GM12878 (cell line): ENCODE data around the gene AFAP1. TPM values are rescaled to one million over a fixed set of nuclear protein-coding genes. Genes with fewer than 3 reads are reported as not detected.

Experiments used
- ATAC-seq: fragments of 200-7000 bp; cut with Tn5 transposase; 3 replicates; pipeline ENCODE4 v1.9.1; 2020; ENCODE audit warnings: mild to moderate bottlenecking, moderate library complexity
- BruUV-seq: library from RNA; stranded (reverse); fragments of 400-500 nt; replicated peaks from 2 replicates; lab custom pipeline; 2021; lab: Mats Ljungman, UMichigan
- CTCF ChIA-PET: fragments of 300-600 bp; sonication (Branson Sonifier 250); formaldehyde crosslinking; extraction: SDS; loops from one replicate; lab custom pipeline; 2021; ENCODE audit warnings: inconsistent platforms; lab: Yijun Ruan, JAX
- POLR2A ChIA-PET: fragments of 350-600 bp; formaldehyde crosslinking; extraction: SDS; loops from one replicate; lab custom pipeline; 2021; ENCODE audit warnings: inconsistent platforms; lab: Charles Lee
- RAD21 ChIA-PET: fragments of 300-600 bp; sonication (Branson Sonifier 250); formaldehyde crosslinking; loops from one replicate; lab custom pipeline; 2023; ENCODE audit warnings: antibody characterized with exemption; ENCODE audit not compliant: unreplicated experiment; lab: Charles Lee
- SMC1A ChIA-PET: fragments of 300-600 bp; sonication (Branson Sonifier 250); formaldehyde crosslinking; loops from one replicate; lab custom pipeline; 2023; ENCODE audit not compliant: unreplicated experiment, uncharacterized antibody; lab: Charles Lee
- DNase-seq: peaks from one replicate; pipeline ENCODE4 v3.0.0-alpha.2; 2011; ENCODE audit warnings: low read depth, low spot score
- FAIRE-seq: peaks from 3 replicates; lab custom pipeline; 2011; peaks lifted over from hg19 to GRCh38; lab: Jason Lieb, UNC
- H2AFZ ChIP-seq: 2 replicates; pipeline ENCODE4 v1.6.0; 2011; ENCODE audit warnings: low read depth, low read length, control low read depth; ENCODE audit not compliant: control insufficient read depth
- H3K27ac ChIP-seq: 2 replicates; pipeline ENCODE4 v1.5.1; 2011; ENCODE audit warnings: control low read depth; ENCODE audit not compliant: control insufficient read depth, insufficient read depth
- H3K27me3 ChIP-seq, 2 experiments: replicated peaks in 1 of 2; 2 replicates each; pipeline versions ENCODE4 v1.6.0 to v1.6.1; 2011; ENCODE audit warnings: low read length in 1 of 2; ENCODE audit not compliant: control insufficient read depth in 2 of 2, insufficient read depth in 2 of 2
- H3K36me3 ChIP-seq, 2 experiments: 2 replicates each; pipeline ENCODE4 v1.5.1; 2011; ENCODE audit warnings: low read length in 1 of 2; ENCODE audit not compliant: control insufficient read depth in 2 of 2, insufficient read depth in 2 of 2
- H3K4me1 ChIP-seq: 2 replicates; pipeline ENCODE4 v1.6.1; 2011; ENCODE audit warnings: mild to moderate bottlenecking, low read length, moderate library complexity, mixed read lengths; ENCODE audit not compliant: control insufficient read depth, insufficient read depth
- H3K4me2 ChIP-seq: 2 replicates; pipeline ENCODE4 v1.6.0; 2011; ENCODE audit warnings: control low read depth; ENCODE audit not compliant: control insufficient read depth, insufficient read depth
- H3K4me3 ChIP-seq: fragments of 200-600 bp; sonication (generic); 2 replicates; pipeline ENCODE4 v1.5.1; 2016
- H3K79me2 ChIP-seq: 2 replicates; pipeline ENCODE4 v1.6.0; 2011; ENCODE audit warnings: low read length; ENCODE audit not compliant: control insufficient read depth, insufficient read depth
- H3K9ac ChIP-seq: 2 replicates; pipeline ENCODE4 v1.8.0; 2011; ENCODE audit warnings: low read length, control low read depth, mixed read lengths; ENCODE audit not compliant: control insufficient read depth, insufficient read depth
- H3K9me3 ChIP-seq: replicated peaks from 3 replicates; pipeline ENCODE4 v1.5.1; 2011; ENCODE audit warnings: mild to moderate bottlenecking, low read length; ENCODE audit not compliant: control insufficient read depth, insufficient read depth
- H4K20me1 ChIP-seq: 2 replicates; pipeline ENCODE4 v1.6.0; 2011; ENCODE audit not compliant: control insufficient read depth, insufficient read depth
- RCOR1 ChIP-seq: conservative IDR thresholded peaks from 2 replicates; pipeline ENCODE4 v1.6.1; 2012; ENCODE audit warnings: low read depth, low read length, improper control_type of control experiment
- SIN3A ChIP-seq: IDR thresholded peaks from 2 replicates; pipeline ENCODE4 v1.6.1; 2012; ENCODE audit warnings: low read depth, low read length, improper control_type of control experiment
- STAT1 ChIP-seq: fragments of 450-650 bp; conservative IDR thresholded peaks from 2 replicates; pipeline ENCODE4 v1.6.1; 2014; ENCODE audit warnings: antibody characterized with exemption, mild to moderate bottlenecking
- WGBS: methylation state at CpG from one replicate; pipeline ENCODE4 v1.1.6; 2016; ENCODE audit warnings: low lambda C conversion rate; ENCODE audit not compliant: insufficient replicate concordance, insufficient coverage; ENCODE audit errors: missing lambda C conversion rate; 5-methylcytosine and 5-hydroxymethylcytosine counted together
- in situ Hi-C: fragments of 300-500 bp; cut with MboI; formaldehyde crosslinking; loops from 9 replicates; pipeline ENCODE4 v1.14.3; 2018; ENCODE audit warnings: mixed read lengths
- intact Hi-C: fragments of 100-400 bp; cut with micrococcal nuclease; formaldehyde crosslinking; loops from one replicate; pipeline ENCODE4 v1.14.2; 2022; ENCODE audit not compliant: unreplicated experiment
- polyA plus RNA-seq, 11 experiments: library from polyadenylated mRNA; depleted of rRNA in 4 of 11; unstranded in 6 of 11; stranded (reverse) in 5 of 11; fragments of >200 nt; fragmentation: Nextera tagmentation in 4 of 11; fragmentation: Illumina TruSeq in 1 of 11; extraction: Ambion mirVana in 4 of 11; extraction: Trizol in 1 of 11; gene quantifications; 1 replicate in 1 of 11; 2 replicates in 10 of 11; pipeline versions ENCODE4 v1.2.1 to v1.2.3, GENCODE V29; 2011 to 2016; ENCODE audit warnings: inconsistent platforms in 2 of 11, missing spikeins in 2 of 11, low read depth in 1 of 11
- total RNA-seq, 4 experiments: library from RNA; depleted of rRNA in 3 of 4; stranded (reverse); fragments of >200 nt in 3 of 4; fragmentation: Illumina TruSeq in 1 of 4; extraction: Trizol in 1 of 4; gene quantifications; 2 replicates each; pipeline versions ENCODE4 v1.2.1 to v1.2.3, GENCODE V29; 2013 to 2021

AFAP1 gene
- total and polyA plus RNA-seq, 10 of the 15 experiments (the other 5 are each of a cell fraction or from before 2014, with no cell fraction given) = 0.02 to 0.23 (median 0.09) TPM; not detected in 1

DNA sequence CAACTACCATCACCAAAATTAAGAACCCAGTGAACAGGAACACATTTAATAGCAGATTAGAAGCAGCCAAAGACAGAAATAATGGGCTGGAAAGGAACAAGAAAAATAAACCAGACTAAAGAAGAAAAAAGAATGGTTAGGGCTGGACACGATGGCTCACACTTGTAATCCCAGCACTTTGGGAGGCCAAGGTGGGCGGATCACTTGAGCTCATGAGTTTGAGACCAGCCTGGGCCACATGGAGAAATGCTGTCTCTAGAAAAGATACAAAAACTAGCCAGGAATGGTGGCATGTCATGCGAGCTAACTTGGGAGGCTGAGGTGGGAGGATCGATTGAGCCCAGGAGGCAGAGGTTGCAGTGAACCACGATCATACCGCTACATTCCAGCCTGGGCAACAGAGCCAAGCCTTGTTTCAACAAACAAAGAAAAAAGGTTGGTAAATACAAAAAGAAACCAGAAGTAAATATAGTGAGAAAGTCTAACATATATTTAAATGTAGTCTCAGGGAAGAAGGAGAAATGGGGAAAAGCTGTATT lies 102.0 kb downstream of the AFAP1 start (continued):
- no peak for TF ChIP-seq STAT1

DNA sequence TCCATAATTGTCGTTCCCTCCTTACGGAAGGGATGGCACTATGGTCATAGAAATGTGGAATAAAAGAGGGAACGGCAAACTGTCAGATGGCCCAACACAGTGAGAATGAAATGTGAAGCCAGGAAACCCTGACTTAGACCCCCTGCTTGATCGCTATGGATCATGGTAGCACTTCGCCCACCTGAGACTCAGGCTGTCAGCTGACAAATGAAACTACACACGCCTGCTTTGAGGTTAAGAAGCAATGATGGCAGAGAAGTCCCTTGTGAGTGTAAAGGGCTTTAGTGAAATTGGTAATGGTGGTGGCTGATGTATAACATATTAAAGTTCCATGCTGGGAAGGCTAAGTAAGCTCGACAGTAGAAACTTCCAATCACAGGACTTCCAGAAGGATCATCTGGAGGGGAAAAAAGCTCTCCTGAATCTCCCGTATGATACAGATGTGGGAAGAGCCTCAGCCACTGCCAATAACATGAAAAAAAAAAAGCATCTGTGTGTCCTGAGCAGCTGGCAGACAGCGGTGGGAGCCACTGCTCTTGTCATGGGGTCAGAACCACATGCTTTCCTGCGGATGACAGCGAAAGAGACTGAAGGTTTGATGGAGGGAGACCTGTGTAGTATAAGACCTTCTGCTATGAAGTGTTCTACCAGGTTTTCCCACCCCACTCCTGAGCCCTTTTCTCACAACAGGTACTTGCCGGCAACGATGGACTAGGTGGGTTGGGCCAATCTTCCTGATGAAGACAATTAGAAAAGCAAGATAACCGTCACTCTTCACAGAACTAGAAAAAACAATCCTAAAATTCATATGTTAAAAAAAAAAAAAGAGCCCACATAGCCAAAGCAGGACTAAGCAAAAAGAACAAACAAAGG lies 107.6 kb downstream of the AFAP1 start:
- no peaks in the 10 kb centered on the region for H3K79me2 ChIP-seq
- no peaks in the 10 kb centered on the region; the same call in 2 of the 3 replicates for H3K9me3 ChIP-seq
- H3K27me3 ChIP-seq = no peaks in the 10 kb centered on the region
- DNase-seq (no peak), ATAC-seq (no peak), FAIRE-seq (no peak)
- CTCF ChIA-PET = interaction anchor here (0.7 to 1.4 kb wide), 2 partner anchors 30 to 278 kb away, joined by 3 read pairs; no protein-coding TSS in a partner anchor
- TF ChIP-seq RCOR1 = no peak
- no peak for TF ChIP-seq SIN3A
- BruUV-seq = no TSS peak
- no peak overlapping the region for H3K9ac ChIP-seq
- SMC1A ChIA-PET = interaction anchor here (0.6 to 1.0 kb wide), 2 partner anchors 18 to 19 kb away, joined by 3 read pairs; no protein-coding TSS in a partner anchor
- no peaks in the 10 kb centered on the region for H3K4me1 ChIP-seq
- H3K36me3 ChIP-seq = no peaks in the 10 kb centered on the region
- RAD21 ChIA-PET = no interaction called here
- H3K4me2 ChIP-seq = no peak overlapping the region
- H3K4me3 ChIP-seq = no peak overlapping the region
- H4K20me1 ChIP-seq = no peaks in the 10 kb centered on the region
- POLR2A ChIA-PET = interaction anchor here (0.7 kb wide), 1 partner anchor 1678 kb away, joined by 4 read pairs; no protein-coding TSS in a partner anchor
- in situ Hi-C loops (no loop called here), intact Hi-C loops (no loop called here)
- WGBS = 58% methylated on average over 14 of the region's 14 CpGs
- no peak overlapping the region for H2AFZ ChIP-seq
- H3K27ac ChIP-seq = no peak overlapping the region
